ENCODE results near the gene C8G. TPM values are rescaled to one million over a fixed set of nuclear protein-coding genes. Genes with fewer than 3 reads are reported as not detected.

The C8G gene
- total and polyA plus RNA-seq, 2 donors (not counting 1 experiment from before 2014, with no cell fraction given), result 1.7 to 2.8 TPM

- Histone ChIP-seq H4K20me1 (ENCODE audit: control insufficient read depth, insufficient read depth, low read length, poor library complexity, severe bottlenecking) (peaks cover 17% of the 10 kb centered on the region), H3K27ac (ENCODE audit: low read length in 2 of 2) (peak overlapping the region in 1 of 2 donors; percentile 97), H3K4me1 (ENCODE audit: control insufficient read depth in 2 of 2, insufficient read depth in 2 of 2, low read length in 2 of 2) (peaks cover 43 to 59% of the 10 kb centered on the region in 2 donors), H3K79me2 (ENCODE audit: control insufficient read depth, insufficient read depth, low read length) (peaks cover 10% of the 10 kb centered on the region), H3K27me3 (replicated peaks in 1 of 4; ENCODE audit: control extremely low read depth in 1 of 4, control insufficient read depth in 3 of 4, insufficient read depth in 4 of 4, low read length in 3 of 4) (peaks cover 0 to 4% (median 0%) of the 10 kb centered on the region in 4 experiments), H2AFZ (ENCODE audit: insufficient read depth, low read depth, low read length, poor library complexity, severe bottlenecking) (no peak overlapping the region), H3K36me3 (replicated peaks in 1 of 2; ENCODE audit: control extremely low read depth in 1 of 2, control insufficient read depth in 1 of 2, extremely low read depth in 1 of 2, insufficient read depth in 2 of 2, low read length in 1 of 2) (peaks cover 0 to 6% of the 10 kb centered on the region in 2 experiments), H3K4me2 (replicated peaks; ENCODE audit: low read depth, low read length, poor library complexity, severe bottlenecking) (peak overlapping the region; percentile 99), H3K9me3 (ENCODE audit: control extremely low read depth in 1 of 3, control insufficient read depth in 2 of 3, insufficient read depth in 1 of 3, low read length in 2 of 3) (peaks cover 0 to 10% (median 0%) of the 10 kb centered on the region in 3 donors), H3K9ac (ENCODE audit: low read length) (no peak overlapping the region), H3K4me3 (ENCODE audit: control extremely low read depth in 1 of 5, extremely low read depth in 1 of 5, insufficient read depth in 1 of 5, low read depth in 2 of 5, low read length in 4 of 5) (no peak overlapping the region)
- Mint-ChIP-seq H3K27me3 (peaks cover 3% of the 10 kb centered on the region), H3K27ac (peak overlapping the region; percentile 37), H3K4me3 (peak overlapping the region; percentile 91), H3K9me3 (ENCODE audit: insufficient read depth) (no peaks in the 10 kb centered on the region), H3K4me1 (peaks cover 43% of the 10 kb centered on the region)
- intact Hi-C loops (cut with micrococcal nuclease), result loop anchor here (5.0 kb wide), 1 partner anchor 512 kb away; the partner anchor contains the start of gene SEC16A
- POLR2A ChIA-PET, result interaction anchor here (0.7 kb wide), 1 partner anchor 32 kb away, joined by 3 read pairs; no protein-coding TSS in a partner anchor
- DNase-seq (no peak), ATAC-seq (ENCODE audit: low read depth) (no peak)
- 86% methylated on average over 54 of the region's 54 CpGs for WGBS (ENCODE audit: insufficient coverage)
- CTCF ChIA-PET, result interaction anchor here (1.2 kb wide), 2 partner anchors 35 to 152 kb away, joined by 4 to 5 read pairs; partner anchors contain the start of gene AJM1
- TF ChIP-seq EZH2 (IDR thresholded peaks at IDR 0.05; ENCODE audit: borderline replicate concordance, insufficient read depth, low read depth, low read length, poor library complexity, severe bottlenecking) (no peak), CTCF (IDR thresholded peaks at IDR 0.05) (no peak)
Observed at GRCh38 chr9:136994180-136994887, 49.3 kb downstream of the C8G start.

- Mint-ChIP-seq H3K27me3 (peaks cover 3% of the 10 kb centered on the region), H3K27ac (no peak overlapping the region), H3K9me3 (ENCODE audit: insufficient read depth) (no peaks in the 10 kb centered on the region), H3K4me1 (peaks cover 48% of the 10 kb centered on the region), H3K4me3 (no peak overlapping the region)
- Histone ChIP-seq H3K9me3 (ENCODE audit: control extremely low read depth in 1 of 3, control insufficient read depth in 2 of 3, insufficient read depth in 1 of 3, low read length in 2 of 3) (peaks cover 0 to 10% (median 0%) of the 10 kb centered on the region in 3 donors), H2AFZ (ENCODE audit: insufficient read depth, low read depth, low read length, poor library complexity, severe bottlenecking) (no peak overlapping the region), H3K4me1 (ENCODE audit: control insufficient read depth in 2 of 2, insufficient read depth in 2 of 2, low read length in 2 of 2) (peaks cover 48 to 65% of the 10 kb centered on the region in 2 donors), H3K27ac (ENCODE audit: low read length in 2 of 2) (no peak overlapping the region), H3K9ac (ENCODE audit: low read length) (no peak overlapping the region), H3K27me3 (replicated peaks in 1 of 4; ENCODE audit: control extremely low read depth in 1 of 4, control insufficient read depth in 3 of 4, insufficient read depth in 4 of 4, low read length in 3 of 4) (peaks cover 0 to 4% (median 0%) of the 10 kb centered on the region in 4 experiments), H3K4me2 (replicated peaks; ENCODE audit: low read depth, low read length, poor library complexity, severe bottlenecking) (no peak overlapping the region), H3K36me3 (replicated peaks in 1 of 2; ENCODE audit: control extremely low read depth in 1 of 2, control insufficient read depth in 1 of 2, extremely low read depth in 1 of 2, insufficient read depth in 2 of 2, low read length in 1 of 2) (peaks cover 0 to 6% of the 10 kb centered on the region in 2 experiments), H3K4me3 (ENCODE audit: control extremely low read depth in 1 of 5, extremely low read depth in 1 of 5, insufficient read depth in 1 of 5, low read depth in 2 of 5, low read length in 4 of 5) (no peak overlapping the region), H3K79me2 (ENCODE audit: control insufficient read depth, insufficient read depth, low read length) (peaks cover 10% of the 10 kb centered on the region), H4K20me1 (ENCODE audit: control insufficient read depth, insufficient read depth, low read length, poor library complexity, severe bottlenecking) (peaks cover 17% of the 10 kb centered on the region)
- intact Hi-C loops (cut with micrococcal nuclease), result loop anchor here (5.0 kb wide), 1 partner anchor 513 kb away; the partner anchor contains the start of gene SEC16A
- ChIA-PET CTCF (interaction anchor here (3.4 kb wide), 1 partner anchor 34 kb away, joined by 22 read pairs; the partner anchor contains the start of gene ABCA2), POLR2A (interaction anchor here (1.2 kb wide), 1 partner anchor 32 kb away, joined by 4 read pairs; no protein-coding TSS in a partner anchor)
- 60% methylated on average over 40 of the region's 40 CpGs for WGBS (ENCODE audit: insufficient coverage)
- no peak for TF ChIP-seq EZH2 (IDR thresholded peaks at IDR 0.05; ENCODE audit: borderline replicate concordance, insufficient read depth, low read depth, low read length, poor library complexity, severe bottlenecking)
- no peak for TF ChIP-seq CTCF (IDR thresholded peaks at IDR 0.05)
- DNase-seq (no peak), ATAC-seq (ENCODE audit: low read depth) (no peak)
Observed at GRCh38 chr9:136994888-136995230, 49.8 kb downstream of the C8G start.

Measured in B cell (primary cell).